Neural cell (in vitro differentiated cells): ENCODE results near the gene LRRC57.

ENCODE experiments used
- EP300 ChIP-seq: fragments of 450-650 bp; conservative IDR thresholded peaks from 2 replicates; pipeline ENCODE4 v1.6.1; 2014; ENCODE audit warnings: antibody characterized with exemption, mild to moderate bottlenecking, moderate library complexity; ENCODE audit not compliant: poor library complexity, severe bottlenecking
- EZH2 ChIP-seq: fragments of 200-600, 300-800 bp; shearing (Covaris generic), sonication (generic); IDR thresholded peaks from 2 replicates; pipeline ENCODE4 v1.6.1; 2014; ENCODE audit warnings: antibody characterized with exemption, low read length, borderline replicate concordance, mild to moderate bottlenecking; ENCODE audit not compliant: insufficient read depth, poor library complexity, severe bottlenecking
- MXI1 ChIP-seq: fragments of 450-650 bp; conservative IDR thresholded peaks from 2 replicates; pipeline ENCODE4 v1.6.1; 2014; ENCODE audit warnings: antibody characterized with exemption, mild to moderate bottlenecking; ENCODE audit not compliant: poor library complexity, severe bottlenecking
- POLR2AphosphoS5 ChIP-seq: IDR thresholded peaks from 2 replicates; pipeline ENCODE4 v1.6.1; 2012
- RAD21 ChIP-seq: fragments of 450-650 bp; conservative IDR thresholded peaks from 2 replicates; pipeline ENCODE4 v1.6.1; 2014; ENCODE audit warnings: antibody characterized with exemption, mild to moderate bottlenecking, moderate library complexity
- SMC3 ChIP-seq: fragments of 450-650 bp; conservative IDR thresholded peaks from 2 replicates; pipeline ENCODE4 v1.6.1; 2014; ENCODE audit warnings: antibody characterized with exemption, mild to moderate bottlenecking, moderate library complexity; ENCODE audit not compliant: poor library complexity
- TAF1 ChIP-seq: IDR thresholded peaks from 2 replicates; pipeline ENCODE4 v1.6.1; 2012; ENCODE audit warnings: low read depth
- TF ChIP-seq, protein P1 (sequence below): fragments of 450-650 bp; IDR thresholded peaks from 2 replicates; pipeline ENCODE4 v1.5.1; 2014; ENCODE audit warnings: antibody characterized with exemption, mild to moderate bottlenecking, moderate library complexity; ENCODE audit not compliant: poor library complexity, severe bottlenecking
- TF ChIP-seq, protein P2 (sequence below): IDR thresholded peaks from 2 replicates; pipeline ENCODE4 v1.6.1; 2012; ENCODE audit warnings: borderline replicate concordance

DNA sequence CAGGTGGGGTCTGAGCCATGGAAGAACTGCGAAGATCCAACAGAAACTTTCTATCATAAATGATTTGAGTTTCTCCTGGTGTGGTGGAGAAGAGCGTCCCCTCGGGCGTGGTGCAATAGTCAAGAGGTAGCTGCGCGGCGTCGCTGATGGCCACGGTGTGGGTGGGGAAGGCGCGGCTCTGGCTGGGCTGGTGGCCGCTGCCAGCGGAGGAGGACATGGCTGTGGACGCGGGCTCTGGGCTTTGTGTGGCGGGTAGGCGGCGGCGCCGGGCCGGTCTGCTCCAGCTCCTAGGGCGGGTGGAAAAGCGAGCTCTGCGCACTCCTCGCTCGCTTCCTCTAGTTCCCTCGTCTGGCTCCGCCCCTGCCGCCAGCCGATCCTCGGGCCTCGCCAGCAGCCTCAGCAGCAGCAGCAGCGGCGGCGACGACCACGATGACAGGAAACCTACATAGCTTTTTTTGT is 32.7 kb upstream of the LRRC57 start:
- TF ChIP-seq, protein P1, sequence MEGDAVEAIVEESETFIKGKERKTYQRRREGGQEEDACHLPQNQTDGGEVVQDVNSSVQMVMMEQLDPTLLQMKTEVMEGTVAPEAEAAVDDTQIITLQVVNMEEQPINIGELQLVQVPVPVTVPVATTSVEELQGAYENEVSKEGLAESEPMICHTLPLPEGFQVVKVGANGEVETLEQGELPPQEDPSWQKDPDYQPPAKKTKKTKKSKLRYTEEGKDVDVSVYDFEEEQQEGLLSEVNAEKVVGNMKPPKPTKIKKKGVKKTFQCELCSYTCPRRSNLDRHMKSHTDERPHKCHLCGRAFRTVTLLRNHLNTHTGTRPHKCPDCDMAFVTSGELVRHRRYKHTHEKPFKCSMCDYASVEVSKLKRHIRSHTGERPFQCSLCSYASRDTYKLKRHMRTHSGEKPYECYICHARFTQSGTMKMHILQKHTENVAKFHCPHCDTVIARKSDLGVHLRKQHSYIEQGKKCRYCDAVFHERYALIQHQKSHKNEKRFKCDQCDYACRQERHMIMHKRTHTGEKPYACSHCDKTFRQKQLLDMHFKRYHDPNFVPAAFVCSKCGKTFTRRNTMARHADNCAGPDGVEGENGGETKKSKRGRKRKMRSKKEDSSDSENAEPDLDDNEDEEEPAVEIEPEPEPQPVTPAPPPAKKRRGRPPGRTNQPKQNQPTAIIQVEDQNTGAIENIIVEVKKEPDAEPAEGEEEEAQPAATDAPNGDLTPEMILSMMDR = no peak
- no peak for TF ChIP-seq EP300
- TF ChIP-seq POLR2AphosphoS5 = peak; percentile 63
- no peak for TF ChIP-seq EZH2
- peak; percentile 71 for TF ChIP-seq TAF1
- no peak for TF ChIP-seq MXI1
- TF ChIP-seq, protein P2, sequence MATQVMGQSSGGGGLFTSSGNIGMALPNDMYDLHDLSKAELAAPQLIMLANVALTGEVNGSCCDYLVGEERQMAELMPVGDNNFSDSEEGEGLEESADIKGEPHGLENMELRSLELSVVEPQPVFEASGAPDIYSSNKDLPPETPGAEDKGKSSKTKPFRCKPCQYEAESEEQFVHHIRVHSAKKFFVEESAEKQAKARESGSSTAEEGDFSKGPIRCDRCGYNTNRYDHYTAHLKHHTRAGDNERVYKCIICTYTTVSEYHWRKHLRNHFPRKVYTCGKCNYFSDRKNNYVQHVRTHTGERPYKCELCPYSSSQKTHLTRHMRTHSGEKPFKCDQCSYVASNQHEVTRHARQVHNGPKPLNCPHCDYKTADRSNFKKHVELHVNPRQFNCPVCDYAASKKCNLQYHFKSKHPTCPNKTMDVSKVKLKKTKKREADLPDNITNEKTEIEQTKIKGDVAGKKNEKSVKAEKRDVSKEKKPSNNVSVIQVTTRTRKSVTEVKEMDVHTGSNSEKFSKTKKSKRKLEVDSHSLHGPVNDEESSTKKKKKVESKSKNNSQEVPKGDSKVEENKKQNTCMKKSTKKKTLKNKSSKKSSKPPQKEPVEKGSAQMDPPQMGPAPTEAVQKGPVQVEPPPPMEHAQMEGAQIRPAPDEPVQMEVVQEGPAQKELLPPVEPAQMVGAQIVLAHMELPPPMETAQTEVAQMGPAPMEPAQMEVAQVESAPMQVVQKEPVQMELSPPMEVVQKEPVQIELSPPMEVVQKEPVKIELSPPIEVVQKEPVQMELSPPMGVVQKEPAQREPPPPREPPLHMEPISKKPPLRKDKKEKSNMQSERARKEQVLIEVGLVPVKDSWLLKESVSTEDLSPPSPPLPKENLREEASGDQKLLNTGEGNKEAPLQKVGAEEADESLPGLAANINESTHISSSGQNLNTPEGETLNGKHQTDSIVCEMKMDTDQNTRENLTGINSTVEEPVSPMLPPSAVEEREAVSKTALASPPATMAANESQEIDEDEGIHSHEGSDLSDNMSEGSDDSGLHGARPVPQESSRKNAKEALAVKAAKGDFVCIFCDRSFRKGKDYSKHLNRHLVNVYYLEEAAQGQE = no peak
- no peak for TF ChIP-seq RAD21
- no peak for TF ChIP-seq SMC3
